PFSK-1 (cell line): ENCODE results near the gene ENTPD7.

Experiments
- FOXP2 ChIP-seq: optimal IDR thresholded peaks from 2 replicates; pipeline ENCODE3; 2011; ENCODE audit warnings: borderline replicate concordance, control low read depth, inconsistent platforms; ENCODE audit not compliant: insufficient read depth; ENCODE audit errors: extremely low read length, extremely low read depth
- POLR2AphosphoS5 ChIP-seq: IDR thresholded peaks from 2 replicates; pipeline ENCODE4 v1.6.1; 2012; ENCODE audit warnings: low read depth, mild to moderate bottlenecking, control low read depth, low read length, moderate library complexity
- REST ChIP-seq, 2 experiments: IDR thresholded peaks; 2 replicates each; pipeline versions ENCODE4 v1.6.1 to v1.8.0; 2011 to 2012; ENCODE audit warnings: low read depth in 2 of 2, low read length in 2 of 2, control low read depth in 1 of 2, inconsistent platforms in 1 of 2, mild to moderate bottlenecking in 1 of 2, moderate library complexity in 1 of 2; ENCODE audit not compliant: insufficient read depth in 1 of 2
- SIN3A ChIP-seq: IDR thresholded peaks from 2 replicates; pipeline ENCODE4 v1.6.1; 2012; ENCODE audit warnings: mild to moderate bottlenecking, low read length, moderate library complexity, borderline replicate concordance; ENCODE audit not compliant: insufficient read depth
- TAF1 ChIP-seq: IDR thresholded peaks from 2 replicates; pipeline ENCODE4 v1.6.1; 2012; ENCODE audit warnings: low read length, control low read depth, borderline replicate concordance; ENCODE audit not compliant: insufficient read depth

The ENTPD7 gene

DNA sequence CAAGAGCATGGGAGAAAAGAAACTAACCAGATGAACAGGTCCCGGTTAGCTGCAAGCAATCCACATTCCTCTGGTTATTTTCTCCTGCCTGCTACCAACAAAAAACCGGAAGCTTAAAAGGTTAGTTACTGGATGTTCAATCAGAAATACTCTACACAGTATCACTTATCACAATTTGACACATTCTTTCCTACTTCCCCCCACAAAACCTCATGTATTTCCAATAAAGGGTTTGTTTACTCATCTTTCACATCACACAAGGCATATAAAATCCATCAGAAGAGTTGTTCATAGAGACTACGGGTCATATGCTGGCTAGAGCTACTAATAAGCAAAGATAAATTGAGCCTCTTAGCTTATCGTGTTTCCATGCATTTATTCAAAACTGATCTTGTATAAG is 43.9 kb upstream of the ENTPD7 start:
- no peak for TF ChIP-seq SIN3A
- TF ChIP-seq TAF1, result no peak
- no peak for TF ChIP-seq FOXP2
- no peak for TF ChIP-seq POLR2AphosphoS5
- TF ChIP-seq REST (IDR thresholded peaks at IDR 0.05; ENCODE audit: insufficient read depth in 1 of 2, low read depth in 2 of 2, low read length in 2 of 2), result no peak

GRCh38 chr10:99617696-99618095 is 41.6 kb upstream of the ENTPD7 start:
- TF ChIP-seq POLR2AphosphoS5 (no peak), SIN3A (no peak), REST (IDR thresholded peaks at IDR 0.05; ENCODE audit: insufficient read depth in 1 of 2, low read depth in 2 of 2, low read length in 2 of 2) (no peak), FOXP2 (no peak), TAF1 (no peak)

DNA sequence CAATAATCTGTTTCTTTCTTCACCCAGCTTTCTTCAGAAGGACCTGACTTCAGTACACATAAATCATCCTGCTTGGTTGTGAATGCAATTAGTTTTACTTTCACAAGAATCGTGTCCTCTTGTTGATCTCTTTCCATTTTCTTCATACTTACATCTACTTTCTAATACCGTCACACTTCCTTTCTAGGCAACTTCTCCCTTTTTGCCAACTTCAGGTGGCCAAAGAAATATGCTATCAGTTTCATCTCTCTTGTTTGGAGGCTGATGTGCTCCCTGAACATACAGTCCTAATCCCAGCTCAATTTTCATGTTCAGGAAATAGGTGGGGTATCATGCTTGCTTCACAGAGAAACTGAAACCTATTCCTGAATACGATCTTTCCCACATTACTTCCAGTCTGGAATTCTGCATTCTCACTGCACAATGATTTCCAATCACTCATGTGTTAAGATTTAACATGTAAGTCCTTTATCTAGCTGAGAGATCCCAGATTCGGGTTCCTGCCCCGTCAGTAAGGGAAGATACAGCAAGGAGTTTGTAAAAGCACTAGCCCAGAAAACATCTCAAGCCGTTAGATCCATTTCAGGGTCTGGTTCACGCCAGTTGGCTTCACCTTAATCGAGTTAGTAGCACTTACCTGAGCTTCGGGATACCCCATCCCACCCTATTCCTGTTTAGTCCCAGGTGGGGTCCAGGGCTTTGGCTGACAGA is 40.1 kb upstream of the ENTPD7 start:
- TF ChIP-seq POLR2AphosphoS5 (no peak), TAF1 (no peak), SIN3A (no peak), REST (IDR thresholded peaks at IDR 0.05; ENCODE audit: insufficient read depth in 1 of 2, low read depth in 2 of 2, low read length in 2 of 2) (no peak), FOXP2 (no peak)

GRCh38 chr10:99619851-99620710 is 39.2 kb upstream of the ENTPD7 start, which contains the start of gene SLC25A28:
Gene SLC25A28 (minus strand): TSS chr10:99620439. CDS start chr10:99620335, 104 bp downstream.
- TF ChIP-seq REST (IDR thresholded peaks at IDR 0.05; ENCODE audit: insufficient read depth in 1 of 2, low read depth in 2 of 2, low read length in 2 of 2) (no peak), TAF1 (no peak), FOXP2 (peak; percentile 22)
